ENCODE results near the gene TTN.
"Not testable (repeated sequence)": the region's sequence is repeated elsewhere in the genome, so short reads cannot be mapped to it uniquely, and the experiment has no call there.

The TTN gene

GRCh38 chr2:178681081-178681480, 126.1 kb downstream of the TTN start:
- no peak overlapping the region for H3K4me3 ChIP-seq (replicated peaks; ENCODE audit: low read depth, low read length)
- DNase-seq (ENCODE audit: extremely low read depth, insufficient read length): no peak
- no peaks in the 10 kb centered on the region for H3K27me3 ChIP-seq (replicated peaks; ENCODE audit: control insufficient read depth, insufficient read depth, low read length)
- no peaks in the 10 kb centered on the region for H3K36me3 ChIP-seq (ENCODE audit: control insufficient read depth, insufficient read depth, low read length)
- TF ChIP-seq CTCF (IDR thresholded peaks at IDR 0.05; ENCODE audit: insufficient read depth, low read length, poor library complexity, severe bottlenecking): no peak

GRCh38 chr2:178679891-178680290, 127.3 kb downstream of the TTN start:
- no peak for TF ChIP-seq CTCF (IDR thresholded peaks at IDR 0.05; ENCODE audit: insufficient read depth, low read length, poor library complexity, severe bottlenecking)
- H3K4me3 ChIP-seq (replicated peaks; ENCODE audit: low read depth, low read length): no peak overlapping the region
- H3K36me3 ChIP-seq (ENCODE audit: control insufficient read depth, insufficient read depth, low read length): no peaks in the 10 kb centered on the region
- no peaks in the 10 kb centered on the region for H3K27me3 ChIP-seq (replicated peaks; ENCODE audit: control insufficient read depth, insufficient read depth, low read length)
- DNase-seq (ENCODE audit: extremely low read depth, insufficient read length): no peak

- no peak for TF ChIP-seq CTCF (IDR thresholded peaks at IDR 0.05; ENCODE audit: insufficient read depth, low read length, poor library complexity, severe bottlenecking)
- no peak for DNase-seq (ENCODE audit: extremely low read depth, insufficient read length)
- H3K4me3 ChIP-seq (replicated peaks; ENCODE audit: low read depth, low read length): no peak overlapping the region
- H3K36me3 ChIP-seq (ENCODE audit: control insufficient read depth, insufficient read depth, low read length): no peaks in the 10 kb centered on the region
- no peaks in the 10 kb centered on the region for H3K27me3 ChIP-seq (replicated peaks; ENCODE audit: control insufficient read depth, insufficient read depth, low read length)
These were observed 129.6 kb downstream of the TTN start for GRCh38 chr2:178677599-178677998.

GRCh38 chr2:178676046-178676445, 131.2 kb downstream of the TTN start:
- no peaks in the 10 kb centered on the region for H3K27me3 ChIP-seq (replicated peaks; ENCODE audit: control insufficient read depth, insufficient read depth, low read length)
- DNase-seq (ENCODE audit: extremely low read depth, insufficient read length): no peak
- no peak for TF ChIP-seq CTCF (IDR thresholded peaks at IDR 0.05; ENCODE audit: insufficient read depth, low read length, poor library complexity, severe bottlenecking)

GRCh38 chr2:178674122-178674521, 133.1 kb downstream of the TTN start:
- Histone ChIP-seq H3K36me3 (ENCODE audit: control insufficient read depth, insufficient read depth, low read length) (no peaks in the 10 kb centered on the region), H3K27me3 (replicated peaks; ENCODE audit: control insufficient read depth, insufficient read depth, low read length) (no peaks in the 10 kb centered on the region), H3K4me3 (replicated peaks; ENCODE audit: low read depth, low read length) (no peak overlapping the region)
- TF ChIP-seq CTCF (IDR thresholded peaks at IDR 0.05; ENCODE audit: insufficient read depth, low read length, poor library complexity, severe bottlenecking): no peak
- DNase-seq (ENCODE audit: extremely low read depth, insufficient read length): no peak

More at GRCh38 chr2:178676046-178676445, 131.2 kb downstream of the TTN start:
- no peaks in the 10 kb centered on the region for H3K36me3 ChIP-seq (ENCODE audit: control insufficient read depth, insufficient read depth, low read length)
- no peak overlapping the region for H3K4me3 ChIP-seq (replicated peaks; ENCODE audit: low read depth, low read length)

- no peaks in the 10 kb centered on the region for H3K36me3 ChIP-seq (ENCODE audit: control insufficient read depth, insufficient read depth, low read length)
- TF ChIP-seq CTCF (IDR thresholded peaks at IDR 0.05; ENCODE audit: insufficient read depth, low read length, poor library complexity, severe bottlenecking): no peak
- no peak overlapping the region for H3K4me3 ChIP-seq (replicated peaks; ENCODE audit: low read depth, low read length)
- no peaks in the 10 kb centered on the region for H3K27me3 ChIP-seq (replicated peaks; ENCODE audit: control insufficient read depth, insufficient read depth, low read length)
- no peak for DNase-seq (ENCODE audit: extremely low read depth, insufficient read length)
These were observed 140.8 kb downstream of the TTN start for GRCh38 chr2:178666458-178666857.

- not testable (repeated sequence) for H3K36me3 ChIP-seq (ENCODE audit: control insufficient read depth, insufficient read depth, low read length); DNase-seq (ENCODE audit: extremely low read depth, insufficient read length); H3K4me3 ChIP-seq (replicated peaks; ENCODE audit: low read depth, low read length); H3K27me3 ChIP-seq (replicated peaks; ENCODE audit: control insufficient read depth, insufficient read depth, low read length)
These were observed 148.7 kb downstream of the TTN start for GRCh38 chr2:178658480-178658879.
